Naive B cell (primary cell): Measurements from ENCODE around the gene LIPA. TPM values are rescaled to one million over a fixed set of nuclear protein-coding genes. Genes with fewer than 3 reads are reported as not detected.
A peak's percentile ranks its signal among the peaks of the same experiment; 100 is the strongest.
"Not testable (repeated sequence)": the region's sequence is repeated elsewhere in the genome, so short reads cannot be mapped to it uniquely, and the experiment has no call there.

ENCODE experiments used
- ATAC-seq, 2 donors: fragments of 150-1000 bp; cut with Tn5 transposase; 2 replicates each; pipeline ENCODE4 v1.10.0; 2021; ENCODE audit warnings: low read depth in 2 of 2, mild to moderate bottlenecking in 2 of 2, moderate library complexity in 2 of 2
- DNase-seq: peaks from one replicate; pipeline ENCODE4 v3.0.0; 2022
- H3K27ac Mint-ChIP-seq, 6 donors: one replicate each; pipeline ENCODE4 v1.8.0; 2020 to 2022; ENCODE audit warnings: mild to moderate bottlenecking in 6 of 6, mixed read lengths in 6 of 6, moderate library complexity in 5 of 6, inconsistent platforms in 2 of 6
- H3K27me3 Mint-ChIP-seq, 3 donors: one replicate each; pipeline ENCODE4 v1.8.0; 2021 to 2022; ENCODE audit warnings: mixed read lengths in 3 of 3, mild to moderate bottlenecking in 1 of 3
- H3K36me3 Mint-ChIP-seq, 2 donors: one replicate each; pipeline ENCODE4 v1.8.0; 2020 to 2022; ENCODE audit warnings: mixed read lengths in 2 of 2, inconsistent platforms in 1 of 2, mild to moderate bottlenecking in 1 of 2
- H3K4me1 Mint-ChIP-seq, 3 donors: one replicate each; pipeline ENCODE4 v1.8.0; 2020 to 2022; ENCODE audit warnings: mixed read lengths in 3 of 3, inconsistent platforms in 1 of 3, mild to moderate bottlenecking in 1 of 3, moderate library complexity in 1 of 3
- H3K4me3 Mint-ChIP-seq, 8 donors: one replicate each; pipeline ENCODE4 v1.8.0; 2020 to 2022; ENCODE audit warnings: mild to moderate bottlenecking in 8 of 8, mixed read lengths in 8 of 8, moderate library complexity in 8 of 8, inconsistent platforms in 2 of 8
- H3K9me3 Mint-ChIP-seq, 7 donors: one replicate each; pipeline ENCODE4 v1.8.0; 2020 to 2022; ENCODE audit warnings: mixed read lengths in 7 of 7, mild to moderate bottlenecking in 5 of 7, inconsistent platforms in 2 of 7, moderate library complexity in 1 of 7
- polyA plus RNA-seq, 6 donors: library from polyadenylated mRNA; unstranded; fragments of 300-500 nt; fragmentation: Illumina TruSeq; gene quantifications; one replicate each; pipeline ENCODE4 v1.2.3, GENCODE V29; 2021; ENCODE audit warnings: low read depth in 6 of 6

Gene LIPA
- polyA plus RNA-seq, 6 donors from 2014 or later, result 134 to 178 (median 159) TPM

DNA sequence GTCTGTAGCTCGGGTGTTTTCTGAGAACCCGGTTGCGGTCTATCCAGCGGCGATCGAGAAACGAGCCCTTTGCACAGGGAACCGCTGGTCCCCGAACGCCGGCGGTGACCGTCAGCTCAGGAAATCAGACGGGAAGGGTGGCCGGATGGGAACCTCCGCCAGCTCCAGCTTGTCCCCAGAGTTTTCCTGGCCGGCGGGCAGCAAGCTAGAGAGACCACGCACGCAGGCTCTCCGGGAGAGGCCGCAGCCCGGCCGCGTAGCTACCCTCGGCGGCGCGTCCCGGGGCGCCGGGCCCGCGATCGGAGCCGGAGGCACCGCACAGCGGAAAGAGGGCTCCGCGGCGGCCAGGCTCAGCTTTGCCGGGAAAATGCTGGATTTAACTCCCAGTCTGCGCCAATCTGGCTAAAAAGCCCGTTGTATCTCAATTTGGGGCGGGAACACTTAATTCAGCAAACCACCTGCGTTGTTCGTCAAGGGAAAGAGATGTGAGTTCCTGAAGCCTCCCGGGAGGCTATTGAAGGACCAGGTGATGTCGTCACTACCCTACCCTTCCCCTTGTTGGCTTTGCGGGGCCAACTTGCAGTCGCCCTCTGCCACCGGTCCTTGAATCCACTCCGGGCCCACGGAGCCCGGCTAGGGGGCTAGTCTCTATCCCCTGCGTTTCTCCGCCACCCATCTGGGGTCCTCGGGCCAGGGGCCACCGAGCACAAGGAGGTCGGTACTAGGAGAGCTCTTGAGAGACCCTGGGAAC is 43.6 kb downstream of the LIPA start:
- Mint-ChIP-seq H3K27me3 (peaks cover 42 to 50% (median 43%) of the 10 kb centered on the region in 3 donors), H3K36me3 (no peaks in the 10 kb centered on the region), H3K4me3 (peak overlapping the region; percentile 74 to 94 (median 90)), H3K27ac (peak overlapping the region in 1 of 6 donors; percentile 31), H3K9me3 (no peaks in the 10 kb centered on the region), H3K4me1 (peaks cover 16 to 28% (median 27%) of the 10 kb centered on the region in 3 donors)
- DNase-seq, result peak; percentile 27
- ATAC-seq, result peak; percentile 22 to 25

DNA sequence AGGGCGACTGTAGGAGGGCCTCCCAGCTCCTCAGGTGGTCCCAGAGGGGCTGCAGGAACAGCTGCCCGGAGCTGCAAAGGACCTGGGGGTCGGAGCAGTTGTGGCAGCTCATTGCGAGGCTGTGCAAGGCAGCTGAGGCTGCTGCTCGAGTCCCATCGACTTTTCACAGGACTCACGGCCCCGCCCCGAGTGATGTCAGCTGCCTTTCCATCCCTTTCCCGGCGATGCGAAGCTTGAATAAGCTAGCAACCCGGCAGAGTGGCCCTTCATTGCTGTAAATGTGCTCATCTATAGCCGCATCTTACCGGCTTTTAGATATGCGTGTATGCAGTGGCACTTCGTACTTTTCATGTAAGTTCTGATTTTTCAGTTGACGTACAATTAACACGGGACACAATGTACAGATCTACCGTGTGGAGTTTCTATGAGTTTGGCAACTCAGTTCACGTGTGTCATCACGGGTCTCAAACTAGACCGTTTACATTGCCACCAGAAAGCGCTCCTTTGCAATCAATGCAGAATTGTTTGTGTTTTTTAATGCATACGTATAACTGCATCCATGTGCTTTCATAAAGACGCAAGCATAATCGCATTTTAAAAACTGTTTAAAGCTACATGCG is 44.3 kb downstream of the LIPA start, which contains the start of gene CH25H:
TSS of gene CH25H (minus strand) at position 137 of the 620 bp plus-strand sequence. CDS start at position 112, 25 bp downstream.
- Mint-ChIP-seq H3K9me3 (no peaks in the 10 kb centered on the region), H3K4me3 (peak within 1 kb of the TSS; percentile 74 to 94 (median 90)), H3K4me1 (peaks cover 16 to 28% (median 27%) of the 10 kb centered on the region in 3 donors), H3K36me3 (no peaks in the 10 kb centered on the region), H3K27me3 (peaks cover 42 to 50% (median 43%) of the 10 kb centered on the region in 3 donors), H3K27ac (peak within 1 kb of the TSS in 5 of 6 donors; percentile 39 to 87 (median 77))
- ATAC-seq (peak; percentile 43 to 46), DNase-seq (peak; percentile 27)

DNA sequence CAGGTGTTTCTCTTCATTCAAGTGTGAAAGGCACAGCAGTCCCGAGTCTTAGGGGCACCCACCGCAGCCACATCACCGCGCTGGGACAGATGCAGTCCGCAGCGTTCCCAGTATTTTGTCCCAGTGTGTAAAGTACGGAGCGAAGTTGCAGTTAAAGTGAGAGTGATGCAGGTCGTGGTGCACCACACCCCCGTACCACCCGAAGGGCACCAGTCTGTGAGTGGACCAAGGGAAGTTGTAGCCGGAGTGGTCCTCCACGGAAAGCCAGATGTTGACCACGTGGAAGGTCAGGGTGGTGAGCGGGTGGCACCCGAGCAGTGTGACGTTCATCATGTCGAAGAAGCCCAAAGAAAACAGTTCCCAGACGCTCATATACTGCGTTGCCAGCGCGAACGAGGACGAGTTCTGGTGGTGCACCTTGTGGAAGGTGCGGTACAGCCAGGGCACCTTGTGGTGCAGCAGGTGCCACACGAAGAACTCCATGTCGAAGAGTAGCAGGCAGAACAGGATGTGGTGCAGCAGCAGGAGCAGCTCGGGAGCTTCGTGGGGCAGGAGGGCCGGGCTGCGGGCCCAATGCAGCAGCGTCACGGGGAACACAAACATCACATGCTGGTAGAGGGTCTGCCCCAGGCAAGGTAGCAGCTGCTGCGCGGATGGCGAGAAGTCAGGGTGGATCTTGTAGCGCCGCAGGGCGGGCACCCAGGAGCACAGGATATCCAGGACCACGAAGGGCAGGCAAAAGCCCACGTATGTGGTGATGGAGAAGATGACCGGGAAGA is 45.0 kb downstream of the LIPA start:
- H3K4me1 Mint-ChIP-seq, result peaks cover 16 to 28% (median 27%) of the 10 kb centered on the region in 3 donors
- peak overlapping the region; percentile 74 to 94 (median 90) for H3K4me3 Mint-ChIP-seq
- DNase-seq, result peak; percentile 37
- no peaks in the 10 kb centered on the region for H3K36me3 Mint-ChIP-seq
- peak; percentile 72 to 73 for ATAC-seq
- H3K27me3 Mint-ChIP-seq, result peaks cover 42 to 50% (median 43%) of the 10 kb centered on the region in 3 donors
- H3K27ac Mint-ChIP-seq, result peak overlapping the region in 5 of 6 donors; percentile 39 to 87 (median 77)
- H3K9me3 Mint-ChIP-seq, result no peaks in the 10 kb centered on the region

DNA sequence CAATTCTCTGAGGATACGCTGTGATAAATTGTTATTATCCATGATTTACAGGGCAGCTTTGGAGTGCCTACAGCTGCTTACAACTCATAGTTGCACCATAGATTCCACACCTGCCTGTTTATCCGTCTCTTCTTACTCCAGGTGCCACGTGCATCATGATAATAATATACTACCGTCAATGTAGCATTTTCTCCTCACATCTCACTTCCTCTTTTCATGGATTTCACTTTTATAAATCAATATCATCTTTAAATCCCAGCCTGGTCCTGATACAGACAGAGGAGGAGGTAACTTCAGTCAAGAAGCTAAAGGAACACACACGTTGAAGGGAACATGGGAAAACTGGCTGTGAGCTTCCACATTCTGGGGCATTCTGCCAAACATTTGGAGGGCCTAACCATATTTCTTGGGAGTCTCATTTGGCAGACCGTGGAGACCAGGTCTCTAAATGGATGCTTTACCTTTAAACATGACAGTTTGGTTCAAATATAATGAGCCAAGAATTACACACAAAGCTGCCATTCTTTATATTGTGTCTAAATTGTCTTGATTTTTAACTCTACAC is 46.9 kb downstream of the LIPA start:
- Mint-ChIP-seq H3K9me3 (no peaks in the 10 kb centered on the region), H3K36me3 (no peaks in the 10 kb centered on the region), H3K4me3 (peak overlapping the region in 1 of 8 donors; percentile 3), H3K27ac (no peak overlapping the region), H3K4me1 (peaks cover 15 to 24% (median 23%) of the 10 kb centered on the region in 3 donors), H3K27me3 (peaks cover 28 to 44% (median 33%) of the 10 kb centered on the region in 3 donors)
- DNase-seq (no peak), ATAC-seq (no peak)

DNA sequence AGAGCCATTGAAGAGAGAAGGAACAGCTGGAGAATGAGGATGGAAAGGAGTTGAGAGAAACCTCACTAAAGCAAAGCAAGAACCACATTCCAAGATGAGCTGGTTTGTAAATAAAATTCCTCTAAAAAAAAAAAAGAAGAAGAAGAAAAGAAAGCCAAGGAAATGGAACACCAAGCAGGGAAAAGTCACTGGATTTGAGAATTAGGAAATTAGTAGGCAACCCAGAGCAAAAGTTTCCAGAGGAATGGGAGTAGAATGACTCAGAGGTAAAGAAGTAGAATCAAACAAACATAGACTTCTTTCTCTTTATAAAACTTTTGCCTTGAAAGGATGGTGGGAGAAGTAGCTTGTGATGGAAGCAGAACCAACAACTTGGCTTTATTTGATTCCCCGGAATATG is 48.3 kb downstream of the LIPA start:
- H3K27me3 Mint-ChIP-seq, result peaks cover 23 to 38% (median 25%) of the 10 kb centered on the region in 3 donors
- H3K27ac Mint-ChIP-seq, result no peak overlapping the region
- H3K36me3 Mint-ChIP-seq, result no peaks in the 10 kb centered on the region
- DNase-seq (no peak), ATAC-seq (no peak)
- H3K9me3 Mint-ChIP-seq, result no peaks in the 10 kb centered on the region
- H3K4me3 Mint-ChIP-seq, result no peak overlapping the region
- peaks cover 12 to 16% (median 15%) of the 10 kb centered on the region in 3 donors for H3K4me1 Mint-ChIP-seq

DNA sequence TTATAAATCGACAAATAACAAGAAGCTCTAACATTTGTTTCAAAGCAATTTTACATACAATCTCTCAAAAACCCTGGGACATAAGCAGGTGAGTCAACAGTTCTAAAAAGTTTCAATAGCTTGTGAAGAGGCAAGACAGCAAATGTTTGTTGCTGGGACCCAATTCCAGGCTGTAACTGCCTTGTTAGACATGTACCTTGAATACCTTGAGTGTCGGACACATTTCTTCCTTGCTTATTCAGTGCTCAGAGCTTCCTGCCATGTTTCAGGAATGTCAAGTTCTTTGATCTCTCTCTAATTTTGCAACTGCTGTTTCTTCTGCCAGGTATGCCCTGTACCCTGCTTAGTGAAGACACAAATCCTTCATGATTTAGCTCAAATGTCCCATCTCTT is 49.5 kb downstream of the LIPA start:
- Mint-ChIP-seq H3K4me1 (peaks cover 7 to 9% (median 9%) of the 10 kb centered on the region in 3 donors), H3K4me3 (no peak overlapping the region), H3K27ac (no peak overlapping the region), H3K36me3 (no peaks in the 10 kb centered on the region), H3K9me3 (no peaks in the 10 kb centered on the region), H3K27me3 (peaks cover 15 to 32% (median 22%) of the 10 kb centered on the region in 3 donors)
- no peak for DNase-seq
- no peak for ATAC-seq

DNA sequence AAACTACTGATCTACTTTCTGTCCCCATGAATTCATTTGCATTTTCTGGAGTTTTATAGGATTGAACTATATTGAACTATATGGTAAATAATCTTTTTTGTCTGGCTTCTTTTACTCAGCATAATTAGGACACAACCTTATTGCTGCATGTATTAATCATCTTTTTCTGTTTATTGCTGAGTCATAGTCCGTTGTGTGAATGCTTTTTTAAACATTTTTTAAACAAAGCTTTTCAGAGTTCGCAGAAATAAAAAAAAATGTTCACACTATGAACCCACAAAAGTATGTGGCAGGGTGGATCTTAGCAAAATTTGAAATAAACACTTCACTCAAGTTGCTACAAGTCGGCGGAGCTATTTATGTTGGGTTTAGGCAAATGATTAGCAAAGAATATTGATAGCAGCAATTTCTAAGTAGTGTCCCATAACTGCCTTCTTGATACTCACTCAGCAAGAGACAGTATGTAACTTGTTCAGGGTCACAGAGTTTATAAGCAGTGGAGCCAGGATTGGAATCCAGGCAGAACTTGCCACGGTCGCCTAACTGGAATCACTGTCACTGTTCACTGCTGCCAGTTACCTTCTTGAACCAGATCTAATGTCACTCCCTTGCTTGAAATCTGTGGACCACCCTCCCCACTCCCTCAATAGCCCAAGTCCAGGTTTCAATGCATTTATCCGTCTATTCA is 50.1 kb downstream of the LIPA start:
- H3K4me3 Mint-ChIP-seq, result no peak overlapping the region

DNA sequence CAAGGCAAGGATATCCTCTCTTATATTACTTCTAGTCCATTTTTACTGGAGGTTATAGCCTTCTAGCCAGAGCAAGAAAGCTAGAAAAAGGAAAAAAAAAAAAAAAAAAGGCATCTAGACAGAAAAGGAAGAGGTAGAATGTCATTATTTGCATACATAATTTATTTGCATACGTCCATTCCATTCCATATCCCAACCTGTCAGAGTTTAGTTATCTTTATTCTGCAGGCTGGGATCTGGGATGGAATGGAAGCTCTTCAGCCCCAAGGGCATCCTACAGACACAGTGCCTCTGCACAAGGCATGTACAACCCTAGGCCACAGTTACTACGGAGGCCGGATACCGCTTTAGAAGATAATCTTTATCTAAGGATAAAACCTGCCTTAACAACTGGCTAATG is 54.1 kb downstream of the LIPA start:
- DNase-seq, result no peak
- H3K27me3 Mint-ChIP-seq, result peaks cover 7 to 18% (median 15%) of the 10 kb centered on the region in 3 donors
- no peak for ATAC-seq

More for the DNA sequence above, 50.1 kb downstream of the LIPA start:
- Mint-ChIP-seq H3K27ac (no peak overlapping the region), H3K4me1 (peaks cover 2 to 3% (median 3%) of the 10 kb centered on the region in 3 donors), H3K27me3 (peaks cover 10 to 27% (median 17%) of the 10 kb centered on the region in 3 donors), H3K36me3 (no peaks in the 10 kb centered on the region), H3K9me3 (no peaks in the 10 kb centered on the region)
- ATAC-seq, result no peak
- no peak for DNase-seq

DNA sequence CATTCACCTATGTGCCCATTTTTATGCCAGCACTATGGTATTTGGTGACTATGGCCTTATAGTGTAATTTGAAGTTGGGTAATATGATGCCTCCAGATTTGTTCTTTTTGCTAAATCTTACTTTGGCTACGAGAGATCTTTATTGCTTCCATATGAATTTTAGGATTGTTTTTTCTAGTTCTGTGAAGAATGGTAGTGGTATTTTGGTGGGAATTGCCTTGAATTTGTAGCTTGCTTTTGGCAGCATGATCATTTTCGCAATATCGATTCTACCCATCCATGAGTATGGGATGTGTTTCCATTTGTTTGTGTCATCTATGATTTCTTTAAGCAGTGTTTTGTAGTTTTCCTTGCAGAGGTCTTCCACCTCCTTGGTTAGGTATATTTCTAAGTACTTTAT is 60.3 kb downstream of the LIPA start:
- H3K27me3 Mint-ChIP-seq, result peaks cover 5 to 16% (median 7%) of the 10 kb centered on the region in 3 donors
- not testable (repeated sequence) for H3K36me3 Mint-ChIP-seq, H3K27ac Mint-ChIP-seq, H3K4me1 Mint-ChIP-seq, H3K9me3 Mint-ChIP-seq, ATAC-seq, H3K4me3 Mint-ChIP-seq, DNase-seq

More for the DNA sequence above, 54.1 kb downstream of the LIPA start:
- no peaks in the 10 kb centered on the region for H3K36me3 Mint-ChIP-seq
- H3K27ac Mint-ChIP-seq, result no peak overlapping the region
- H3K4me1 Mint-ChIP-seq, result no peaks in the 10 kb centered on the region
- no peak overlapping the region for H3K4me3 Mint-ChIP-seq
- H3K9me3 Mint-ChIP-seq, result no peaks in the 10 kb centered on the region

DNA sequence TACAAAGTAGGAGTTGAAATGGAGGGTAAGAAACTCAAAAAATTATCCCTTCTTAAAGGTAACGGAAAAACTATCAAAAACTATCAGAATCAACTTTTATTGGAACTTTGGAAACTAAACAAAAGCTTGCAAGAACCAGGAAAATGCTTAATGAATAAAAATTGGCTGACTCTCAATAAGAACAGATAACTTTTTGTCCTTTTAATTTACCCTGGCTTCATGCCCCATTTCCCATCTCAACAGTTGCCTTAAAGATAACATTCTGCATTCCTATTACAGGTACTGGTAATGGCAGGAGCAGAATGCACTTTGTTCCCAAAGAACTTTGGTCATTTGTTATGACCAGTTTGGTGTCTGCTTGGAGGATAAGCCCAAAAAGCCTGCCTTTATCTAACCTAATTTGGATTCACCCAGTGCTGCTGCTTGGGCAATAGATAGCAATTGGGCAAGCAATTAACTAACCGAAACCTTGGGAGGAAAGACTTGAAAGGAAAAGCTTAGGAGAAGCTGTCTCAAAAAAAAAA is 62.3 kb downstream of the LIPA start:
- Mint-ChIP-seq H3K27ac (no peak overlapping the region), H3K4me3 (no peak overlapping the region), H3K36me3 (no peaks in the 10 kb centered on the region), H3K9me3 (peaks cover 0 to 8% (median 0%) of the 10 kb centered on the region in 7 donors), H3K4me1 (peaks cover 10 to 18% (median 16%) of the 10 kb centered on the region in 3 donors), H3K27me3 (peaks cover 5 to 20% (median 7%) of the 10 kb centered on the region in 3 donors)
- DNase-seq (no peak), ATAC-seq (no peak)

DNA sequence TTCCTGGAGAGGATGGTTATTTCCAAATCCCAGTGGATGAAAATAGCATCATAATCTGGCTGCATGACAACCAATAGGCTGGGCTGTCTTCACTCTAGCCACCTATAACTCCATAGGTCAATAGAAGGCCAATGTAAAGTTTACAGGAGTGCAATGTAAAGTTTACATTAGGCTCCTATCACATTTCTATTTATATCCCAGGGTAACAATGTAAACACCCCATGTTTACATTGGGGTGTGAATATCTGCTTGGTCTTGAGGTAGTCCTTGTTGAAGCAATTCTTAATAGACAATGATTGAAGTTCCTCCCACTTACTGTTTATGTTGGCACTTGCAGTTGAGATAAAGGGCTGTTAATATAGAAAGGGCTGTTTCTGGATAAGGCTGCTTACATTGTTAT is 65.9 kb downstream of the LIPA start:
- Mint-ChIP-seq H3K27me3 (peaks cover 0 to 15% (median 5%) of the 10 kb centered on the region in 3 donors), H3K4me3 (no peak overlapping the region), H3K27ac (no peak overlapping the region), H3K9me3 (peaks cover 0 to 3% (median 0%) of the 10 kb centered on the region in 7 donors), H3K4me1 (peaks cover 13 to 23% (median 19%) of the 10 kb centered on the region in 3 donors), H3K36me3 (no peaks in the 10 kb centered on the region)
- ATAC-seq (no peak), DNase-seq (no peak)

DNA sequence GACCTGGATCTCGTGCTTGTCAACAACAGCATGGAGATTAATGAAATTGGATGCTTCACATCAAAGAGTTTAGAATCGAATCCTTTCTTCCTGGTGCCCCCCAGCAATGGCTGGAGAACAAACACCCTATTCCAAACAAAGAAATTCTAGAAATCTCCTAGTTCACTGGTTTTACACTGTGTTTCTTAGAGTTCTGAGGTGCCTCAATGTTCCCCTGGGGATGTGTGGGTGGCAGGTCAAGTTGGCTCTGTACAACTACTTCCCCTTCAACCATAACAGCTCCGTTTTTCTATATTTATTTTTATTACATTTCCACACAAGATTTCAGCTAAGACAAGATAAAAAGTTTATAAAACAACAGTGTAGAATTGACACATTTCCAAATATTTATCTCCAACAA is 66.9 kb downstream of the LIPA start:
- H3K27ac Mint-ChIP-seq, result peak overlapping the region in 1 of 6 donors; percentile 57
- H3K36me3 Mint-ChIP-seq, result no peaks in the 10 kb centered on the region
- peaks cover 0 to 3% (median 0%) of the 10 kb centered on the region in 7 donors for H3K9me3 Mint-ChIP-seq
- ATAC-seq (peak in 1 of 2 donors; percentile 61), DNase-seq (no peak)
- peak overlapping the region in 3 of 8 donors; percentile 1 to 13 (median 3) for H3K4me3 Mint-ChIP-seq
- H3K4me1 Mint-ChIP-seq, result peaks cover 13 to 23% (median 19%) of the 10 kb centered on the region in 3 donors
- peaks cover 0 to 11% (median 5%) of the 10 kb centered on the region in 3 donors for H3K27me3 Mint-ChIP-seq
